Measurements from ENCODE around the gene FNDC3B.
A peak's percentile ranks its signal among the peaks of the same experiment; 100 is the strongest.

The FNDC3B gene

GRCh38 chr3:172317984-172318383 lies 278.6 kb downstream of the FNDC3B start:
- H3K4me1 ChIP-seq (ENCODE audit: control insufficient read depth in 1 of 2, insufficient read depth in 2 of 2, low read length in 2 of 2), result peaks cover 36 to 41% of the 10 kb centered on the region in 2 donors
- peak overlapping the region; percentile 59 for H3K27ac ChIP-seq (ENCODE audit: low read depth, low read length)
- H3K9me3 ChIP-seq (ENCODE audit: control insufficient read depth in 1 of 2, low read length in 2 of 2), result no peaks in the 10 kb centered on the region
- H3K36me3 ChIP-seq (ENCODE audit: control insufficient read depth in 1 of 2, insufficient read depth in 2 of 2, low read length in 2 of 2), result peaks cover 0 to 2% of the 10 kb centered on the region in 2 donors
- H3K9ac ChIP-seq (ENCODE audit: low read depth in 1 of 2, low read length in 2 of 2), result no peak overlapping the region
- H3K27me3 ChIP-seq (ENCODE audit: control insufficient read depth in 1 of 2, insufficient read depth in 2 of 2, low read length in 2 of 2), result no peaks in the 10 kb centered on the region
- H3K4me3 ChIP-seq (ENCODE audit: low read depth in 1 of 2, low read length in 2 of 2), result no peak overlapping the region

GRCh38 chr3:172319595-172319994 lies 280.2 kb downstream of the FNDC3B start:
- Histone ChIP-seq H3K36me3 (ENCODE audit: control insufficient read depth in 1 of 2, insufficient read depth in 2 of 2, low read length in 2 of 2) (peaks cover 6 to 7% of the 10 kb centered on the region in 2 donors), H3K9me3 (ENCODE audit: control insufficient read depth in 1 of 2, low read length in 2 of 2) (no peaks in the 10 kb centered on the region), H3K4me1 (ENCODE audit: control insufficient read depth in 1 of 2, insufficient read depth in 2 of 2, low read length in 2 of 2) (peaks cover 35 to 36% of the 10 kb centered on the region in 2 donors), H3K27me3 (ENCODE audit: control insufficient read depth in 1 of 2, insufficient read depth in 2 of 2, low read length in 2 of 2) (no peaks in the 10 kb centered on the region), H3K4me3 (ENCODE audit: low read depth in 1 of 2, low read length in 2 of 2) (no peak overlapping the region), H3K9ac (ENCODE audit: low read depth in 1 of 2, low read length in 2 of 2) (no peak overlapping the region), H3K27ac (ENCODE audit: low read depth, low read length) (no peak overlapping the region)

- Histone ChIP-seq H3K9ac (ENCODE audit: low read depth in 1 of 2, low read length in 2 of 2) (no peak overlapping the region), H3K4me1 (ENCODE audit: control insufficient read depth in 1 of 2, insufficient read depth in 2 of 2, low read length in 2 of 2) (peaks cover 26 to 28% of the 10 kb centered on the region in 2 donors), H3K27me3 (ENCODE audit: control insufficient read depth in 1 of 2, insufficient read depth in 2 of 2, low read length in 2 of 2) (no peaks in the 10 kb centered on the region), H3K36me3 (ENCODE audit: control insufficient read depth in 1 of 2, insufficient read depth in 2 of 2, low read length in 2 of 2) (peaks cover 7 to 10% of the 10 kb centered on the region in 2 donors), H3K4me3 (ENCODE audit: low read depth in 1 of 2, low read length in 2 of 2) (no peak overlapping the region), H3K9me3 (ENCODE audit: control insufficient read depth in 1 of 2, low read length in 2 of 2) (no peaks in the 10 kb centered on the region), H3K27ac (ENCODE audit: low read depth, low read length) (no peak overlapping the region)
These were observed 281.1 kb downstream of the FNDC3B start for GRCh38 chr3:172320468-172320867.

- Histone ChIP-seq H3K36me3 (ENCODE audit: control insufficient read depth in 1 of 2, insufficient read depth in 2 of 2, low read length in 2 of 2) (peaks cover 7 to 10% of the 10 kb centered on the region in 2 donors), H3K9ac (ENCODE audit: low read depth in 1 of 2, low read length in 2 of 2) (no peak overlapping the region), H3K27me3 (ENCODE audit: control insufficient read depth in 1 of 2, insufficient read depth in 2 of 2, low read length in 2 of 2) (no peaks in the 10 kb centered on the region), H3K9me3 (ENCODE audit: control insufficient read depth in 1 of 2, low read length in 2 of 2) (no peaks in the 10 kb centered on the region), H3K4me1 (ENCODE audit: control insufficient read depth in 1 of 2, insufficient read depth in 2 of 2, low read length in 2 of 2) (peaks cover 23 to 25% of the 10 kb centered on the region in 2 donors), H3K27ac (ENCODE audit: low read depth, low read length) (no peak overlapping the region), H3K4me3 (ENCODE audit: low read depth in 1 of 2, low read length in 2 of 2) (no peak overlapping the region)
These were observed 281.7 kb downstream of the FNDC3B start for GRCh38 chr3:172321035-172321434.

GRCh38 chr3:172323894-172324610 lies 284.7 kb downstream of the FNDC3B start:
- Histone ChIP-seq H3K9ac (ENCODE audit: low read depth in 1 of 2, low read length in 2 of 2) (no peak overlapping the region), H3K4me3 (ENCODE audit: low read depth in 1 of 2, low read length in 2 of 2) (no peak overlapping the region), H3K4me1 (ENCODE audit: control insufficient read depth in 1 of 2, insufficient read depth in 2 of 2, low read length in 2 of 2) (peaks cover 3 to 8% of the 10 kb centered on the region in 2 donors), H3K27me3 (ENCODE audit: control insufficient read depth in 1 of 2, insufficient read depth in 2 of 2, low read length in 2 of 2) (no peaks in the 10 kb centered on the region), H3K36me3 (ENCODE audit: control insufficient read depth in 1 of 2, insufficient read depth in 2 of 2, low read length in 2 of 2) (peaks cover 13 to 17% of the 10 kb centered on the region in 2 donors), H3K27ac (ENCODE audit: low read depth, low read length) (no peak overlapping the region), H3K9me3 (ENCODE audit: control insufficient read depth in 1 of 2, low read length in 2 of 2) (no peaks in the 10 kb centered on the region)

- no peak overlapping the region for H3K27ac ChIP-seq (ENCODE audit: low read depth, low read length)
- H3K36me3 ChIP-seq (ENCODE audit: control insufficient read depth in 1 of 2, insufficient read depth in 2 of 2, low read length in 2 of 2), result peaks cover 20 to 22% of the 10 kb centered on the region in 2 donors
- H3K4me1 ChIP-seq (ENCODE audit: control insufficient read depth in 1 of 2, insufficient read depth in 2 of 2, low read length in 2 of 2), result peaks cover 3% of the 10 kb centered on the region in 2 donors
- no peaks in the 10 kb centered on the region for H3K9me3 ChIP-seq (ENCODE audit: control insufficient read depth in 1 of 2, low read length in 2 of 2)
- no peaks in the 10 kb centered on the region for H3K27me3 ChIP-seq (ENCODE audit: control insufficient read depth in 1 of 2, insufficient read depth in 2 of 2, low read length in 2 of 2)
- H3K4me3 ChIP-seq (ENCODE audit: low read depth in 1 of 2, low read length in 2 of 2), result no peak overlapping the region
- H3K9ac ChIP-seq (ENCODE audit: low read depth in 1 of 2, low read length in 2 of 2), result no peak overlapping the region
These were observed 285.3 kb downstream of the FNDC3B start for GRCh38 chr3:172324611-172325203.

GRCh38 chr3:172325461-172325860 lies 286.1 kb downstream of the FNDC3B start:
- Histone ChIP-seq H3K4me3 (ENCODE audit: low read depth in 1 of 2, low read length in 2 of 2) (no peak overlapping the region), H3K9ac (ENCODE audit: low read depth in 1 of 2, low read length in 2 of 2) (no peak overlapping the region), H3K9me3 (ENCODE audit: control insufficient read depth in 1 of 2, low read length in 2 of 2) (no peaks in the 10 kb centered on the region), H3K36me3 (ENCODE audit: control insufficient read depth in 1 of 2, insufficient read depth in 2 of 2, low read length in 2 of 2) (peaks cover 27 to 29% of the 10 kb centered on the region in 2 donors), H3K27ac (ENCODE audit: low read depth, low read length) (no peak overlapping the region), H3K4me1 (ENCODE audit: control insufficient read depth in 1 of 2, insufficient read depth in 2 of 2, low read length in 2 of 2) (peaks cover 2 to 3% of the 10 kb centered on the region in 2 donors), H3K27me3 (ENCODE audit: control insufficient read depth in 1 of 2, insufficient read depth in 2 of 2, low read length in 2 of 2) (no peaks in the 10 kb centered on the region)

GRCh38 chr3:172326993-172327392 lies 287.6 kb downstream of the FNDC3B start:
- Histone ChIP-seq H3K9me3 (ENCODE audit: control insufficient read depth in 1 of 2, low read length in 2 of 2) (no peaks in the 10 kb centered on the region), H3K4me1 (ENCODE audit: control insufficient read depth in 1 of 2, insufficient read depth in 2 of 2, low read length in 2 of 2) (no peaks in the 10 kb centered on the region), H3K9ac (ENCODE audit: low read depth in 1 of 2, low read length in 2 of 2) (no peak overlapping the region), H3K36me3 (ENCODE audit: control insufficient read depth in 1 of 2, insufficient read depth in 2 of 2, low read length in 2 of 2) (peaks cover 36 to 39% of the 10 kb centered on the region in 2 donors), H3K27ac (ENCODE audit: low read depth, low read length) (no peak overlapping the region), H3K27me3 (ENCODE audit: control insufficient read depth in 1 of 2, insufficient read depth in 2 of 2, low read length in 2 of 2) (no peaks in the 10 kb centered on the region), H3K4me3 (ENCODE audit: low read depth in 1 of 2, low read length in 2 of 2) (no peak overlapping the region)

- no peaks in the 10 kb centered on the region for H3K9me3 ChIP-seq (ENCODE audit: control insufficient read depth in 1 of 2, low read length in 2 of 2)
- peaks cover 0 to 5% of the 10 kb centered on the region in 2 donors for H3K4me1 ChIP-seq (ENCODE audit: control insufficient read depth in 1 of 2, insufficient read depth in 2 of 2, low read length in 2 of 2)
- H3K9ac ChIP-seq (ENCODE audit: low read depth in 1 of 2, low read length in 2 of 2), result no peak overlapping the region
- no peak overlapping the region for H3K4me3 ChIP-seq (ENCODE audit: low read depth in 1 of 2, low read length in 2 of 2)
- H3K27ac ChIP-seq (ENCODE audit: low read depth, low read length), result no peak overlapping the region
- no peaks in the 10 kb centered on the region for H3K27me3 ChIP-seq (ENCODE audit: control insufficient read depth in 1 of 2, insufficient read depth in 2 of 2, low read length in 2 of 2)
- peaks cover 38 to 39% of the 10 kb centered on the region in 2 donors for H3K36me3 ChIP-seq (ENCODE audit: control insufficient read depth in 1 of 2, insufficient read depth in 2 of 2, low read length in 2 of 2)
These were observed 288.9 kb downstream of the FNDC3B start for GRCh38 chr3:172328282-172328681.

- Histone ChIP-seq H3K9me3 (ENCODE audit: control insufficient read depth in 1 of 2, low read length in 2 of 2) (no peaks in the 10 kb centered on the region), H3K4me1 (ENCODE audit: control insufficient read depth in 1 of 2, insufficient read depth in 2 of 2, low read length in 2 of 2) (peaks cover 0 to 5% of the 10 kb centered on the region in 2 donors), H3K36me3 (ENCODE audit: control insufficient read depth in 1 of 2, insufficient read depth in 2 of 2, low read length in 2 of 2) (peaks cover 33 to 45% of the 10 kb centered on the region in 2 donors), H3K9ac (ENCODE audit: low read depth in 1 of 2, low read length in 2 of 2) (no peak overlapping the region), H3K4me3 (ENCODE audit: low read depth in 1 of 2, low read length in 2 of 2) (no peak overlapping the region), H3K27me3 (ENCODE audit: control insufficient read depth in 1 of 2, insufficient read depth in 2 of 2, low read length in 2 of 2) (no peaks in the 10 kb centered on the region), H3K27ac (ENCODE audit: low read depth, low read length) (no peak overlapping the region)
These were observed 289.7 kb downstream of the FNDC3B start for GRCh38 chr3:172329070-172329469.

All from duodenal mucosa (tissue), 2 donors.